H9 (cell line): ENCODE measurements around the gene PFKL. TPM values are rescaled to one million over a fixed set of nuclear protein-coding genes. Genes with fewer than 3 reads are reported as not detected.

Source experiments
- DNase-seq: peaks from one replicate; pipeline ENCODE4 v3.0.0-alpha.2; 2017
- H2AFZ ChIP-seq: one replicate; pipeline ENCODE4 v1.6.1; 2013; ENCODE audit warnings: mild to moderate bottlenecking, low read length, control low read depth, moderate library complexity
- H2AK5ac ChIP-seq: 2 replicates; pipeline ENCODE4 v1.6.1; 2013; ENCODE audit warnings: low read length, control low read depth, mixed read lengths; ENCODE audit not compliant: insufficient read length
- H2BK120ac ChIP-seq: one replicate; pipeline ENCODE4 v1.6.1; 2013; ENCODE audit warnings: low read depth, mild to moderate bottlenecking, low read length, control low read depth, inconsistent platforms; ENCODE audit not compliant: poor library complexity, severe bottlenecking
- H2BK12ac ChIP-seq: 2 replicates; pipeline ENCODE4 v1.6.1; 2013; ENCODE audit warnings: low read length, control low read depth, mixed read lengths, low read depth; ENCODE audit not compliant: insufficient read length
- H2BK15ac ChIP-seq: 2 replicates; pipeline ENCODE4 v1.6.1; 2013; ENCODE audit warnings: low read depth, low read length, control low read depth
- H2BK20ac ChIP-seq: one replicate; pipeline ENCODE4 v1.6.1; 2013; ENCODE audit warnings: low read depth, mild to moderate bottlenecking, low read length, control low read depth, inconsistent platforms; ENCODE audit not compliant: poor library complexity, severe bottlenecking
- H2BK5ac ChIP-seq: 2 replicates; pipeline ENCODE4 v1.6.1; 2013; ENCODE audit warnings: low read length, control low read depth, mixed read lengths; ENCODE audit not compliant: insufficient read length
- H3K14ac ChIP-seq: 2 replicates; pipeline ENCODE4 v1.6.1; 2013; ENCODE audit warnings: low read length, control low read depth; ENCODE audit not compliant: insufficient read depth
- H3K18ac ChIP-seq: 2 replicates; pipeline ENCODE4 v1.6.1; 2013; ENCODE audit warnings: low read depth, mild to moderate bottlenecking, mixed read lengths, low read length, control low read depth; ENCODE audit not compliant: insufficient read length
- H3K23ac ChIP-seq: 2 replicates; pipeline ENCODE4 v1.6.1; 2013; ENCODE audit warnings: low read length, control low read depth, mixed read lengths, low read depth; ENCODE audit not compliant: insufficient read length
- H3K23me2 ChIP-seq: 2 replicates; pipeline ENCODE4 v1.6.1; 2013; ENCODE audit warnings: low read depth, mild to moderate bottlenecking, mixed read lengths, low read length, control low read depth; ENCODE audit not compliant: insufficient read length, poor library complexity, severe bottlenecking
- H3K27ac ChIP-seq: 2 replicates; pipeline ENCODE4 v1.5.1; 2013; ENCODE audit warnings: low read length, control low read depth, mixed read lengths, low read depth; ENCODE audit not compliant: insufficient read length
- H3K27me3 ChIP-seq: 2 replicates; pipeline ENCODE4 v1.6.1; 2013; ENCODE audit warnings: low read length, control low read depth, inconsistent platforms; ENCODE audit not compliant: insufficient read depth
- H3K4ac ChIP-seq: 2 replicates; pipeline ENCODE4 v1.6.1; 2013; ENCODE audit warnings: low read depth, mild to moderate bottlenecking, control low read depth, inconsistent platforms, low read length, moderate library complexity
- H3K4me1 ChIP-seq: 2 replicates; pipeline ENCODE4 v1.6.1; 2013; ENCODE audit warnings: low read length, control low read depth, inconsistent platforms; ENCODE audit not compliant: insufficient read depth
- H3K4me2 ChIP-seq: 2 replicates; pipeline ENCODE4 v1.6.1; 2013; ENCODE audit warnings: low read length, control low read depth, mixed read lengths; ENCODE audit not compliant: insufficient read length, insufficient read depth
- H3K56ac ChIP-seq: 2 replicates; pipeline ENCODE4 v1.6.1; 2013; ENCODE audit warnings: low read depth, mild to moderate bottlenecking, mixed read lengths, low read length, control low read depth; ENCODE audit not compliant: insufficient read length
- H3K79me1 ChIP-seq: 2 replicates; pipeline ENCODE4 v1.6.1; 2013; ENCODE audit warnings: low read depth, mild to moderate bottlenecking, moderate library complexity, low read length, control low read depth, inconsistent platforms; ENCODE audit not compliant: insufficient read depth, poor library complexity, severe bottlenecking
- H3K79me2 ChIP-seq: 2 replicates; pipeline ENCODE4 v1.6.1; 2013; ENCODE audit warnings: low read length, control low read depth, inconsistent platforms; ENCODE audit not compliant: insufficient read depth
- H3K9ac ChIP-seq: 2 replicates; pipeline ENCODE4 v1.6.1; 2013; ENCODE audit warnings: low read length, control low read depth, mixed read lengths; ENCODE audit not compliant: insufficient read length; ENCODE audit errors: extremely low read depth
- H3K9me3 ChIP-seq: one replicate; pipeline ENCODE4 v1.6.1; 2013; ENCODE audit warnings: low read depth, low read length, inconsistent platforms; ENCODE audit not compliant: control insufficient read depth
- H3T11ph ChIP-seq: one replicate; pipeline ENCODE4 v1.6.1; 2013; ENCODE audit warnings: mild to moderate bottlenecking, low read length, control low read depth, inconsistent platforms
- H4K20me1 ChIP-seq: one replicate; pipeline ENCODE4 v1.6.1; 2013; ENCODE audit not compliant: control insufficient read depth, insufficient read length, insufficient read depth
- H4K5ac ChIP-seq: 2 replicates; pipeline ENCODE4 v1.6.1; 2013; ENCODE audit warnings: low read depth, mild to moderate bottlenecking, mixed read lengths, low read length, control low read depth; ENCODE audit not compliant: insufficient read length
- H4K8ac ChIP-seq: replicated peaks from 2 replicates; pipeline ENCODE4 v1.6.1; 2013; ENCODE audit warnings: low read length, control low read depth, mixed read lengths, low read depth; ENCODE audit not compliant: insufficient read length
- H4K91ac ChIP-seq: 2 replicates; pipeline ENCODE4 v1.6.1; 2013; ENCODE audit warnings: low read depth, mild to moderate bottlenecking, moderate library complexity, mixed read lengths, low read length, control low read depth; ENCODE audit not compliant: insufficient read length
- H3K27ac Mint-ChIP-seq, 3 experiments: 2 replicates in 2 of 3; 3 replicates in 1 of 3; pipeline ENCODE4 v1.8.0; 2020 to 2021; ENCODE audit warnings: mixed read lengths in 3 of 3, mild to moderate bottlenecking in 1 of 3, moderate library complexity in 1 of 3
- H3K27me3 Mint-ChIP-seq: 2 replicates; pipeline ENCODE4 v1.8.0; 2021; ENCODE audit warnings: low read depth, mild to moderate bottlenecking, moderate library complexity, mixed read lengths
- H3K36me3 Mint-ChIP-seq, 3 experiments: 2 replicates in 2 of 3; 3 replicates in 1 of 3; pipeline ENCODE4 v1.8.0; 2020 to 2021; ENCODE audit warnings: low read depth in 3 of 3, mixed read lengths in 3 of 3; ENCODE audit not compliant: insufficient read depth in 1 of 3
- H3K4me1 Mint-ChIP-seq, 2 experiments: 2 replicates each; pipeline ENCODE4 v1.8.0; 2020; ENCODE audit warnings: mixed read lengths in 2 of 2
- H3K4me3 Mint-ChIP-seq, 2 experiments: 2 replicates in 1 of 2; 3 replicates in 1 of 2; pipeline ENCODE4 v1.8.0; 2020 to 2021; ENCODE audit warnings: mild to moderate bottlenecking in 2 of 2, mixed read lengths in 2 of 2, moderate library complexity in 1 of 2
- H3K9me3 Mint-ChIP-seq, 2 experiments: 2 replicates in 1 of 2; 3 replicates in 1 of 2; pipeline ENCODE4 v1.8.0; 2020; ENCODE audit warnings: mild to moderate bottlenecking in 2 of 2, mixed read lengths in 2 of 2, moderate library complexity in 1 of 2
- CTCF ChIP-seq: fragments of 200-600 bp; sonication (generic); conservative IDR thresholded peaks from 3 replicates; pipeline ENCODE4 v1.8.0; 2021; ENCODE audit warnings: antibody characterized with exemption, mild to moderate bottlenecking
- WGBS: extraction: QIAGEN DNeasy Blood & Tissue Kit; methylation state at CpG from one replicate; pipeline ENCODE4 v1.1.7; 2013; ENCODE audit warnings: missing lambda C conversion rate, low lambda C conversion rate, mixed read lengths; ENCODE audit not compliant: insufficient read length; ENCODE audit errors: extremely low coverage; 5-methylcytosine and 5-hydroxymethylcytosine counted together
- total RNA-seq: library from RNA; stranded (reverse); gene quantifications from 2 replicates; pipeline ENCODE4 v1.2.1, GENCODE V29; 2021

Gene PFKL
- total RNA-seq, 1 experiment from 2014 or later: 107 TPM

GRCh38 chr21:44326272-44326647 is 26.4 kb downstream of the PFKL start:
- Histone ChIP-seq H3K79me2 (no peaks in the 10 kb centered on the region), H4K91ac (no peak overlapping the region), H3K14ac (no peak overlapping the region), H2BK20ac (no peak overlapping the region), H2BK120ac (no peak overlapping the region), H3K27ac (no peak overlapping the region), H2AFZ (no peak overlapping the region), H4K8ac (no peak overlapping the region), H3K9me3 (no peaks in the 10 kb centered on the region), H2AK5ac (no peak overlapping the region), H3K27me3 (no peaks in the 10 kb centered on the region), H3K9ac (no peak overlapping the region), H2BK5ac (no peak overlapping the region), H4K5ac (no peak overlapping the region), H2BK15ac (no peak overlapping the region), H3K79me1 (no peaks in the 10 kb centered on the region), H3K56ac (no peak overlapping the region), H3K23me2 (no peaks in the 10 kb centered on the region), H4K20me1 (no peaks in the 10 kb centered on the region), H3K18ac (no peak overlapping the region), H2BK12ac (no peak overlapping the region), H3K4me2 (no peak overlapping the region), H3T11ph (no peak overlapping the region), H3K23ac (no peak overlapping the region), H3K4ac (no peak overlapping the region), H3K4me1 (no peaks in the 10 kb centered on the region)
- no peak overlapping the region for H3K27ac Mint-ChIP-seq
- peaks cover 0 to 10% (median 7%) of the 10 kb centered on the region in 3 experiments; a peak in 5 of 7 replicates for H3K36me3 Mint-ChIP-seq
- DNase-seq: no peak
- no peaks in the 10 kb centered on the region for H3K27me3 Mint-ChIP-seq
- no peaks in the 10 kb centered on the region for H3K9me3 Mint-ChIP-seq
- no CpG with 5 or more reads among the region's 13 CpGs for WGBS
- H3K4me1 Mint-ChIP-seq: no peaks in the 10 kb centered on the region
- no peak for TF ChIP-seq CTCF
- H3K4me3 Mint-ChIP-seq: no peak overlapping the region
